IMR-90 (cell line): ENCODE data around the gene FAM228B. TPM values are rescaled to one million over a fixed set of nuclear protein-coding genes. Genes with fewer than 3 reads are reported as not detected.

ENCODE experiments used
- ATAC-seq: fragments of 200-7000 bp; cut with Tn5 transposase; 2 replicates; pipeline ENCODE4 v1.9.1; 2020; ENCODE audit warnings: low read depth, mild to moderate bottlenecking, moderate library complexity
- BruUV-seq: library from RNA; stranded (reverse); fragments of 400-500 nt; replicated peaks from 2 replicates; lab custom pipeline; 2021; lab: Mats Ljungman, UMichigan
- CTCF ChIA-PET: fragments of 300-600 bp; formaldehyde crosslinking; extraction: SDS; loops from one replicate; lab custom pipeline; 2021; ENCODE audit warnings: antibody characterized with exemption; lab: Yijun Ruan, JAX
- POLR2A ChIA-PET: fragments of 300-600 bp; sonication (Branson Sonifier 250); formaldehyde crosslinking; loops from one replicate; lab custom pipeline; 2022; ENCODE audit warnings: antibody characterized with exemption; ENCODE audit not compliant: unreplicated experiment; lab: Charles Lee
- DNase-seq: peaks from one replicate; pipeline ENCODE4 v3.0.0; 2013
- H2AFZ ChIP-seq: replicated peaks from 2 replicates; pipeline ENCODE3; 2013; ENCODE audit warnings: low read length, mild to moderate bottlenecking; ENCODE audit not compliant: poor library complexity
- H2AK5ac ChIP-seq: 2 replicates; pipeline ENCODE4 v1.6.1; 2013; ENCODE audit warnings: low read depth, low read length, inconsistent platforms
- H2AK9ac ChIP-seq: replicated peaks from 2 replicates; pipeline ENCODE3; 2013; ENCODE audit warnings: mild to moderate bottlenecking, low read depth, low read length, moderate library complexity; ENCODE audit not compliant: poor library complexity
- H2BK120ac ChIP-seq: 2 replicates; pipeline ENCODE4 v1.6.1; 2013; ENCODE audit warnings: low read depth, low read length, inconsistent platforms
- H2BK15ac ChIP-seq: 3 replicates; pipeline ENCODE4 v1.6.1; 2013; ENCODE audit warnings: low read depth, low read length, inconsistent platforms
- H2BK20ac ChIP-seq: 2 replicates; pipeline ENCODE4 v1.6.1; 2013; ENCODE audit warnings: low read depth, mild to moderate bottlenecking, inconsistent platforms, low read length, moderate library complexity
- H2BK5ac ChIP-seq: 2 replicates; pipeline ENCODE4 v1.6.1; 2013; ENCODE audit warnings: mild to moderate bottlenecking, low read depth, low read length, inconsistent platforms; ENCODE audit not compliant: poor library complexity, severe bottlenecking
- H3K14ac ChIP-seq: replicated peaks from 2 replicates; pipeline ENCODE4 v1.6.1; 2013; ENCODE audit warnings: low read depth, low read length, inconsistent platforms
- H3K18ac ChIP-seq: 2 replicates; pipeline ENCODE4 v1.6.1; 2013; ENCODE audit warnings: low read depth, low read length, control low read depth
- H3K23ac ChIP-seq: 2 replicates; pipeline ENCODE4 v1.6.1; 2013; ENCODE audit warnings: low read depth, low read length, inconsistent platforms
- H3K27ac ChIP-seq: 2 replicates; pipeline ENCODE4 v1.5.1; 2013; ENCODE audit warnings: mild to moderate bottlenecking, control low read depth, low read length; ENCODE audit not compliant: insufficient read depth
- H3K27me3 ChIP-seq: 2 replicates; pipeline ENCODE4 v1.6.1; 2013; ENCODE audit warnings: low read length; ENCODE audit not compliant: control insufficient read depth, insufficient read depth
- H3K36me3 ChIP-seq: 2 replicates; pipeline ENCODE4 v1.6.1; 2013; ENCODE audit warnings: low read length, mixed read lengths; ENCODE audit not compliant: control insufficient read depth, insufficient read depth
- H3K4ac ChIP-seq: 2 replicates; pipeline ENCODE4 v1.6.1; 2013; ENCODE audit warnings: low read depth, low read length, inconsistent platforms
- H3K4me1 ChIP-seq: 2 replicates; pipeline ENCODE4 v1.6.1; 2013; ENCODE audit warnings: low read length, mixed read lengths; ENCODE audit not compliant: control insufficient read depth, insufficient read depth
- H3K4me2 ChIP-seq: 2 replicates; pipeline ENCODE4 v1.6.1; 2013; ENCODE audit warnings: low read depth, mild to moderate bottlenecking, control low read depth, low read length, moderate library complexity
- H3K4me3 ChIP-seq: 2 replicates; pipeline ENCODE4 v1.5.1; 2013; ENCODE audit warnings: low read depth, mild to moderate bottlenecking, control low read depth, low read length, moderate library complexity; ENCODE audit not compliant: insufficient read depth
- H3K56ac ChIP-seq: 2 replicates; pipeline ENCODE4 v1.6.1; 2013; ENCODE audit warnings: low read length, inconsistent platforms; ENCODE audit not compliant: insufficient read depth; ENCODE audit errors: extremely low read depth
- H3K79me1 ChIP-seq, 2 experiments: 2 replicates each; pipeline ENCODE4 v1.6.1; 2013; ENCODE audit warnings: low read length in 2 of 2, inconsistent platforms in 1 of 2, low read depth in 1 of 2
- H3K9ac ChIP-seq: 2 replicates; pipeline ENCODE4 v1.6.1; 2013; ENCODE audit warnings: low read depth, low read length, control low read depth
- H3K9me1 ChIP-seq: 2 replicates; pipeline ENCODE4 v1.6.1; 2013; ENCODE audit warnings: low read length, inconsistent platforms; ENCODE audit not compliant: insufficient read depth
- H3K9me3 ChIP-seq: 2 replicates; pipeline ENCODE4 v1.6.1; 2013; ENCODE audit warnings: low read length; ENCODE audit not compliant: control insufficient read depth, insufficient read depth
- H4K20me1 ChIP-seq: 2 replicates; pipeline ENCODE4 v1.6.1; 2013; ENCODE audit warnings: low read length, inconsistent platforms; ENCODE audit not compliant: insufficient read depth
- H4K5ac ChIP-seq: 2 replicates; pipeline ENCODE4 v1.6.1; 2013; ENCODE audit warnings: mild to moderate bottlenecking, low read depth, low read length, control low read depth
- H4K8ac ChIP-seq, 2 experiments: 2 replicates each; pipeline ENCODE4 v1.6.1; 2013; ENCODE audit warnings: low read depth in 2 of 2, low read length in 2 of 2, control low read depth in 1 of 2, inconsistent platforms in 1 of 2
- H4K91ac ChIP-seq: 2 replicates; pipeline ENCODE4 v1.6.1; 2013; ENCODE audit warnings: low read depth, low read length, inconsistent platforms; ENCODE audit not compliant: insufficient read depth
- BHLHE40 ChIP-seq: fragments of 150-350 bp; IDR thresholded peaks from 2 replicates; pipeline ENCODE4 v1.6.1; 2016; ENCODE audit warnings: mild to moderate bottlenecking, low read depth, low read length
- MAFK ChIP-seq: IDR thresholded peaks from 2 replicates; pipeline ENCODE4 v1.6.1; 2012; ENCODE audit warnings: low read depth, low read length, improper control_type of control experiment
- NFE2L2 ChIP-seq: fragments of 150-350 bp; IDR thresholded peaks from 2 replicates; pipeline ENCODE4 v1.6.1; 2016; ENCODE audit warnings: low read depth, mild to moderate bottlenecking, low read length
- WGBS, 2 experiments: methylation state at CpG; one replicate each; pipeline versions ENCODE4 v1.1.5 to v1.1.7; 2013; ENCODE audit warnings: missing lambda C conversion rate in 2 of 2; ENCODE audit not compliant: insufficient read length in 1 of 2; ENCODE audit errors: extremely low coverage in 2 of 2; 5-methylcytosine and 5-hydroxymethylcytosine counted together
- dilution Hi-C: fragments of 300-500 bp; cut with HindIII; formaldehyde crosslinking; loops from one replicate; pipeline ENCODE4 v1.14.3; 2018; ENCODE audit warnings: low sequenced_read_pairs; ENCODE audit not compliant: unreplicated experiment
- in situ Hi-C: fragments of 300-500 bp; cut with MboI; formaldehyde crosslinking; loops from 3 replicates; pipeline ENCODE4 v1.14.3; 2019; ENCODE audit warnings: low sequenced_read_pairs, inconsistent platforms, mixed read lengths
- intact Hi-C: fragments of 100-400 bp; cut with micrococcal nuclease; formaldehyde crosslinking; loops from 2 replicates; pipeline ENCODE4 v1.10.0; 2022
- polyA plus RNA-seq, 3 experiments: library from polyadenylated mRNA; depleted of rRNA; stranded (reverse); fragments of >200 nt; gene quantifications; 2 replicates each; pipeline ENCODE4 v1.2.3, GENCODE V29; 2012; ENCODE audit warnings: low replicate concordance in 1 of 3
- total RNA-seq: library from RNA; depleted of rRNA; stranded (reverse); fragments of >200 nt; gene quantifications from 2 replicates; pipeline ENCODE4 v1.2.3, GENCODE V29; 2012

FAM228B gene
- total and polyA plus RNA-seq, 2 of the 4 experiments (the other 2 are of a cell fraction) = 2.0 to 2.9 TPM

DNA sequence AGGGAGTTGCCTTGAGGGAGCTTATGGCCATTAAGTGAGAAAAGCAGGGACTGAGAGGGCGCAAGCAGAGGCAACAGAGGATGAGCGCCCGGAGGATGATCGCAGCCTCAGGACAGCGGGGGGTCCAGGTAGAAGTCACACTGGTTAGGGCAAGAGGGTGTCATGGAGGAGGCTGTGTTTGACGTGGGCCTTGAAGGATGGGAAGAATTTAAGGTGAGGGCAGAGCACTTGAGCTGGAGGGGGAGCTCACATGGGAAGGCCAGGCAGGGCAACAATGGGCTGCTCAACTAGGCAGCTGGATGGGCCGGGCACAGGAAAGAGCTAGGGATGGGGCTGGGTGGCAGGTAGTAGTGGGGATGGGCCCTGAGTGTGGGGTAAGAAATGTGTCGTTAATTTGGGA lies 83.4 kb downstream of the FAM228B start:
- no TSS peak for BruUV-seq
- Histone ChIP-seq H3K4me1 (no peaks in the 10 kb centered on the region), H3K18ac (no peak overlapping the region), H3K14ac (no peak overlapping the region), H3K27me3 (no peaks in the 10 kb centered on the region), H3K56ac (no peak overlapping the region), H4K91ac (no peak overlapping the region), H3K4ac (no peak overlapping the region), H3K27ac (no peak overlapping the region), H2AK9ac (no peak overlapping the region), H3K4me2 (no peak overlapping the region), H2BK20ac (no peak overlapping the region), H3K23ac (no peak overlapping the region), H4K5ac (no peak overlapping the region), H3K9me3 (no peaks in the 10 kb centered on the region), H2AK5ac (no peak overlapping the region), H3K36me3 (peaks cover 36% of the 10 kb centered on the region), H2BK120ac (no peak overlapping the region), H2AFZ (no peak overlapping the region), H3K9ac (no peak overlapping the region), H3K4me3 (no peak overlapping the region), H3K9me1 (no peaks in the 10 kb centered on the region; the same call in 1 of the 2 replicates), H3K79me1 (no peaks in the 10 kb centered on the region), H4K20me1 (no peaks in the 10 kb centered on the region; the same call in 1 of the 2 replicates), H2BK5ac (no peak overlapping the region), H2BK15ac (no peak overlapping the region), H4K8ac (no peak overlapping the region)
- dilution Hi-C loops (no loop called here), intact Hi-C loops (no loop called here), in situ Hi-C loops (no loop called here)
- WGBS, 2 experiments = 76% methylated on average over 8 of the region's 8 CpGs; no CpG with 5 or more reads in 1 of the 2 experiments
- CTCF ChIA-PET = no interaction called here
- DNase-seq (no peak), ATAC-seq (no peak)
- POLR2A ChIA-PET = no interaction called here
- TF ChIP-seq MAFK (no peak), NFE2L2 (no peak), BHLHE40 (no peak)
